ENCODE results near the gene GAD2.

DNA sequence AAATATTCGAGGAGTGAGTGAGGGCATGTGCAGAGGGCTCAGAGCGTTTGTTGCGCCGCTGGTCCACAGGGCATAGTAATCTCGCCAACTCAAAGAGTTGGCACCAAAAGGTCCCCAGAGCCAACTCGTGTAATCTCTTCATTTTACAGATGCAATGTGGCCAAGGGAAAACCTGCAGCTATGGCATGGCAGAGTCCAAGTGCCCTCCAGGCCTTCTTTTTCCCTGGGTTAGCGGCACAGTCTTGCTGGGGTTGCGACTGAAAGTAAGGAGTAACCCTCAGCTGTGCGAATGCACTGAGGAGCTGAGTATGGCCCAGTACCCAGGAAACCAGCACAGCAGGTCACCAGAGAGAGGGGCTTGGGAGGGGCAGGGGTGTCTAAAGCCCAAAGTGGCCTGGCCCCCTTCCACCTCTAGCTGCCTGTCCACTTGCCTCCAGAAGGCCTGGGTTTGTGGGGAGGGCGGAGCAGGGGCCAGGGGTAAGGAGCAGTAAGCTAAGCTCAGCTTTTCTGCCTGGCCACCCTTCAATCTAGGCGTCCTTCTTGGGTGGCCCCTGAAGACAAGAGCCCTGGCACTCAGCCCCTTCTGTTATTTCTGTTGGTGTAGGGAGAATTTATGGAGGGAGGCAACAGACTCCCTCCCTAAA, 3.3 kb upstream of the GAD2 start:
- TF ChIP-seq, protein P1, sequence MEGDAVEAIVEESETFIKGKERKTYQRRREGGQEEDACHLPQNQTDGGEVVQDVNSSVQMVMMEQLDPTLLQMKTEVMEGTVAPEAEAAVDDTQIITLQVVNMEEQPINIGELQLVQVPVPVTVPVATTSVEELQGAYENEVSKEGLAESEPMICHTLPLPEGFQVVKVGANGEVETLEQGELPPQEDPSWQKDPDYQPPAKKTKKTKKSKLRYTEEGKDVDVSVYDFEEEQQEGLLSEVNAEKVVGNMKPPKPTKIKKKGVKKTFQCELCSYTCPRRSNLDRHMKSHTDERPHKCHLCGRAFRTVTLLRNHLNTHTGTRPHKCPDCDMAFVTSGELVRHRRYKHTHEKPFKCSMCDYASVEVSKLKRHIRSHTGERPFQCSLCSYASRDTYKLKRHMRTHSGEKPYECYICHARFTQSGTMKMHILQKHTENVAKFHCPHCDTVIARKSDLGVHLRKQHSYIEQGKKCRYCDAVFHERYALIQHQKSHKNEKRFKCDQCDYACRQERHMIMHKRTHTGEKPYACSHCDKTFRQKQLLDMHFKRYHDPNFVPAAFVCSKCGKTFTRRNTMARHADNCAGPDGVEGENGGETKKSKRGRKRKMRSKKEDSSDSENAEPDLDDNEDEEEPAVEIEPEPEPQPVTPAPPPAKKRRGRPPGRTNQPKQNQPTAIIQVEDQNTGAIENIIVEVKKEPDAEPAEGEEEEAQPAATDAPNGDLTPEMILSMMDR (IDR thresholded peaks at IDR 0.05) = no peak
- TF ChIP-seq SIN3A (IDR thresholded peaks at IDR 0.05; ENCODE audit: borderline replicate concordance, insufficient read depth, low read depth, low read length) (no peak), POLR2AphosphoS5 (IDR thresholded peaks at IDR 0.05; ENCODE audit: low read depth, low read length) (no peak), TCF7L2 (IDR thresholded peaks at IDR 0.05; ENCODE audit: low read depth, low read length) (no peak)
- TF ChIP-seq, protein P2, sequence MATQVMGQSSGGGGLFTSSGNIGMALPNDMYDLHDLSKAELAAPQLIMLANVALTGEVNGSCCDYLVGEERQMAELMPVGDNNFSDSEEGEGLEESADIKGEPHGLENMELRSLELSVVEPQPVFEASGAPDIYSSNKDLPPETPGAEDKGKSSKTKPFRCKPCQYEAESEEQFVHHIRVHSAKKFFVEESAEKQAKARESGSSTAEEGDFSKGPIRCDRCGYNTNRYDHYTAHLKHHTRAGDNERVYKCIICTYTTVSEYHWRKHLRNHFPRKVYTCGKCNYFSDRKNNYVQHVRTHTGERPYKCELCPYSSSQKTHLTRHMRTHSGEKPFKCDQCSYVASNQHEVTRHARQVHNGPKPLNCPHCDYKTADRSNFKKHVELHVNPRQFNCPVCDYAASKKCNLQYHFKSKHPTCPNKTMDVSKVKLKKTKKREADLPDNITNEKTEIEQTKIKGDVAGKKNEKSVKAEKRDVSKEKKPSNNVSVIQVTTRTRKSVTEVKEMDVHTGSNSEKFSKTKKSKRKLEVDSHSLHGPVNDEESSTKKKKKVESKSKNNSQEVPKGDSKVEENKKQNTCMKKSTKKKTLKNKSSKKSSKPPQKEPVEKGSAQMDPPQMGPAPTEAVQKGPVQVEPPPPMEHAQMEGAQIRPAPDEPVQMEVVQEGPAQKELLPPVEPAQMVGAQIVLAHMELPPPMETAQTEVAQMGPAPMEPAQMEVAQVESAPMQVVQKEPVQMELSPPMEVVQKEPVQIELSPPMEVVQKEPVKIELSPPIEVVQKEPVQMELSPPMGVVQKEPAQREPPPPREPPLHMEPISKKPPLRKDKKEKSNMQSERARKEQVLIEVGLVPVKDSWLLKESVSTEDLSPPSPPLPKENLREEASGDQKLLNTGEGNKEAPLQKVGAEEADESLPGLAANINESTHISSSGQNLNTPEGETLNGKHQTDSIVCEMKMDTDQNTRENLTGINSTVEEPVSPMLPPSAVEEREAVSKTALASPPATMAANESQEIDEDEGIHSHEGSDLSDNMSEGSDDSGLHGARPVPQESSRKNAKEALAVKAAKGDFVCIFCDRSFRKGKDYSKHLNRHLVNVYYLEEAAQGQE (IDR thresholded peaks at IDR 0.05; ENCODE audit: insufficient read depth in 1 of 2, low read depth in 2 of 2, low read length in 1 of 2) = no peak
